KMS-11 (cell line): ENCODE results near the gene HSPH1.

Experiments
- H2AFZ ChIP-seq: fragments of 200-600 bp; sonication (generic); 2 replicates; pipeline ENCODE4 v1.6.1; 2016; ENCODE audit warnings: antibody characterized with exemption, mixed run types, low read depth
- H3K27ac ChIP-seq: fragments of 200-600 bp; sonication (generic); 2 replicates; pipeline ENCODE4 v1.6.1; 2016; ENCODE audit warnings: mild to moderate bottlenecking, mixed run types
- H3K27me3 ChIP-seq: fragments of 200-600 bp; sonication (generic); 2 replicates; pipeline ENCODE4 v1.6.1; 2017; ENCODE audit warnings: mild to moderate bottlenecking, low read depth, mixed run types, moderate library complexity; ENCODE audit not compliant: insufficient read depth
- H3K36me3 ChIP-seq: fragments of 200-600 bp; sonication (generic); 2 replicates; pipeline ENCODE4 v1.6.1; 2017; ENCODE audit warnings: mild to moderate bottlenecking, mixed run types; ENCODE audit not compliant: insufficient read depth
- H3K4me1 ChIP-seq: fragments of 200-600 bp; sonication (generic); 2 replicates; pipeline ENCODE4 v1.6.1; 2016; ENCODE audit warnings: mild to moderate bottlenecking, low read depth, mixed run types; ENCODE audit not compliant: poor library complexity, severe bottlenecking
- H3K4me2 ChIP-seq: fragments of 200-600 bp; sonication (generic); 2 replicates; pipeline ENCODE4 v1.7.0; 2016; ENCODE audit warnings: mild to moderate bottlenecking, mixed run types
- H3K4me3 ChIP-seq: fragments of 200-600 bp; sonication (generic); IDR thresholded peaks from 2 replicates; pipeline ENCODE4 v1.6.1; 2017; ENCODE audit warnings: low read depth, low read length, mixed read lengths; ENCODE audit not compliant: insufficient read depth
- H3K79me2 ChIP-seq: fragments of 200-600 bp; sonication (generic); 2 replicates; pipeline ENCODE4 v1.6.1; 2016; ENCODE audit warnings: low read depth, mixed run types; ENCODE audit not compliant: insufficient read depth
- H3K9ac ChIP-seq: fragments of 200-600 bp; sonication (generic); 2 replicates; pipeline ENCODE4 v1.6.1; 2016; ENCODE audit warnings: mild to moderate bottlenecking, mixed run types
- H4K20me1 ChIP-seq: fragments of 200-600 bp; sonication (generic); 2 replicates; pipeline ENCODE4 v1.6.1; 2016; ENCODE audit warnings: mild to moderate bottlenecking, mixed run types; ENCODE audit not compliant: insufficient read depth
- CTCF ChIP-seq: fragments of 200-600 bp; sonication (generic); conservative IDR thresholded peaks from 2 replicates; pipeline ENCODE4 v1.6.1; 2017; ENCODE audit warnings: low read depth, mild to moderate bottlenecking, antibody characterized with exemption, low read length, moderate library complexity, mixed read lengths

Gene HSPH1

GRCh38 chr13:31116224-31116623 is 45.5 kb downstream of the HSPH1 start:
- Histone ChIP-seq H4K20me1 (no peaks in the 10 kb centered on the region), H3K27ac (no peak overlapping the region), H3K4me1 (peaks cover 6% of the 10 kb centered on the region), H2AFZ (no peak overlapping the region), H3K36me3 (no peaks in the 10 kb centered on the region), H3K27me3 (no peaks in the 10 kb centered on the region), H3K9ac (no peak overlapping the region), H3K79me2 (no peaks in the 10 kb centered on the region), H3K4me3 (no peak overlapping the region), H3K4me2 (no peak overlapping the region)
- TF ChIP-seq CTCF: no peak

GRCh38 chr13:31115616-31116015 is 46.1 kb downstream of the HSPH1 start:
- Histone ChIP-seq H3K27ac (no peak overlapping the region), H3K36me3 (no peaks in the 10 kb centered on the region), H3K9ac (no peak overlapping the region), H2AFZ (no peak overlapping the region), H3K27me3 (no peaks in the 10 kb centered on the region), H4K20me1 (no peaks in the 10 kb centered on the region), H3K4me2 (no peak overlapping the region), H3K4me3 (no peak overlapping the region), H3K4me1 (peaks cover 6% of the 10 kb centered on the region), H3K79me2 (no peaks in the 10 kb centered on the region)
- TF ChIP-seq CTCF: no peak

- Histone ChIP-seq H3K4me1 (no peaks in the 10 kb centered on the region), H3K4me3 (no peak overlapping the region), H2AFZ (no peak overlapping the region), H3K9ac (no peak overlapping the region), H3K27me3 (no peaks in the 10 kb centered on the region), H3K27ac (no peak overlapping the region), H3K4me2 (no peak overlapping the region), H3K36me3 (no peaks in the 10 kb centered on the region), H4K20me1 (no peaks in the 10 kb centered on the region), H3K79me2 (no peaks in the 10 kb centered on the region)
- no peak for TF ChIP-seq CTCF
Observed at GRCh38 chr13:31114641-31115040, 47.1 kb downstream of the HSPH1 start.

GRCh38 chr13:31111136-31111535 is 50.6 kb downstream of the HSPH1 start:
- Histone ChIP-seq H2AFZ (no peak overlapping the region), H3K79me2 (no peaks in the 10 kb centered on the region), H3K9ac (no peak overlapping the region), H3K4me3 (no peak overlapping the region), H3K4me1 (no peaks in the 10 kb centered on the region), H3K4me2 (no peak overlapping the region), H3K27ac (no peak overlapping the region), H3K36me3 (no peaks in the 10 kb centered on the region), H4K20me1 (no peaks in the 10 kb centered on the region), H3K27me3 (no peaks in the 10 kb centered on the region)
- TF ChIP-seq CTCF: no peak
